ENCODE results near the gene MBD3L3. TPM values are rescaled to one million over a fixed set of nuclear protein-coding genes. Genes with fewer than 3 reads are reported as not detected.
A peak's percentile ranks its signal among the peaks of the same experiment; 100 is the strongest.
"Not testable (repeated sequence)": the region's sequence is repeated elsewhere in the genome, so short reads cannot be mapped to it uniquely, and the experiment has no call there.

The MBD3L3 gene
- total RNA-seq, 4 donors from 2014 or later, result not detected

DNA sequence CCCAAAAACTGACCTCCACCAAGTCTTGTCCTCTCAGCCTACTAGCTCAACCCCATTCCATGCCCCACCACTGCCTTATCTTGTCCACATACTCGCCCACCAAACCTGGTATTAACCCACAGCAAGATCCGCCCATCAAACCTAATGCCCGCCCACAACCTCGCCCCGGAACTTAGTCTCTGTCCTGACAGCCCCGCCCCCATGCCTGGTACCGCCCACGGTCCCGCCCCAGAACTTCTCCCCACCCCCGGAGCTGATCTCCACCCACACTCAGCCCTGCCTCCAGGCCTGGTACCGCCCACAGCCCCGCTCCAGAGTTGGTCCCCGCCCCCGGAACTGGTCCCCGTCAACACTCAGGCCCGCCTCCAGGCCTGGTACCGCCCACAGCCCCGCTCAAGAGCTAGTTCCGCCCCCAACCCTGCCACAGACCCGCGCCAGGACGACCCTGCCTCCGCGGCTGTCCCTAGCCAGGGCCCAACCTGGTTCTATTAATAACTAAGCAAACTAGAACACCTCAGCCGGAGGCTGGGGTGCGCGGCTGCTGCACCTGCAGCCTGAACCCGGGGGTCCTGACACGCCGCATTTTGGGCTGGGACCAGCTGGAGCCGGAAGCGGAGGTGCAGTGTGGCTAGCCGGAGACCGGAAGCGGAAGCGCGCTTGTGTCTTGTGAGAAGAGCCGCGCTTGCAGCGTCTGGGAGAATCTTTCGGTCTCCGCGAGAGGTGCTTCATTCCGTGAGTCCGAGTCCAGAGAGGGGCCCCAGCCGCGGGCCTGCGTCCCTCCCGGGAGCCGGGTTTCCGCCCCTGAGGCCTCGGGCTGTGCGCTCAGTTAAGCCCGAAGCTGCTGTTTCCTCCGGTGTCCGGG, 10.8 kb upstream of the MBD3L3 start, which contains the start of gene ZNF557:
Gene ZNF557, plus strand, starts transcription at position 662 of the 862 bp plus-strand sequence. CDS start 5,372 bp downstream, outside the sequence.
- TF ChIP-seq, protein P1, sequence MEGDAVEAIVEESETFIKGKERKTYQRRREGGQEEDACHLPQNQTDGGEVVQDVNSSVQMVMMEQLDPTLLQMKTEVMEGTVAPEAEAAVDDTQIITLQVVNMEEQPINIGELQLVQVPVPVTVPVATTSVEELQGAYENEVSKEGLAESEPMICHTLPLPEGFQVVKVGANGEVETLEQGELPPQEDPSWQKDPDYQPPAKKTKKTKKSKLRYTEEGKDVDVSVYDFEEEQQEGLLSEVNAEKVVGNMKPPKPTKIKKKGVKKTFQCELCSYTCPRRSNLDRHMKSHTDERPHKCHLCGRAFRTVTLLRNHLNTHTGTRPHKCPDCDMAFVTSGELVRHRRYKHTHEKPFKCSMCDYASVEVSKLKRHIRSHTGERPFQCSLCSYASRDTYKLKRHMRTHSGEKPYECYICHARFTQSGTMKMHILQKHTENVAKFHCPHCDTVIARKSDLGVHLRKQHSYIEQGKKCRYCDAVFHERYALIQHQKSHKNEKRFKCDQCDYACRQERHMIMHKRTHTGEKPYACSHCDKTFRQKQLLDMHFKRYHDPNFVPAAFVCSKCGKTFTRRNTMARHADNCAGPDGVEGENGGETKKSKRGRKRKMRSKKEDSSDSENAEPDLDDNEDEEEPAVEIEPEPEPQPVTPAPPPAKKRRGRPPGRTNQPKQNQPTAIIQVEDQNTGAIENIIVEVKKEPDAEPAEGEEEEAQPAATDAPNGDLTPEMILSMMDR (IDR thresholded peaks at IDR 0.05), result no peak
- TF ChIP-seq POLR2AphosphoS5 (IDR thresholded peaks at IDR 0.05) (peak in 2 of 3 donors; percentile 35 to 79), POLR2A (IDR thresholded peaks at IDR 0.05) (peak in 1 of 2 donors; percentile 50)
- Histone ChIP-seq H3K4me1 (peaks cover 9% of the 10 kb centered on the region), H3K9me3 (no peaks in the 10 kb centered on the region), H3K36me3 (peaks cover 30% of the 10 kb centered on the region), H3K27ac (peak within 1 kb of the TSS; percentile 87), H3K27me3 (no peaks in the 10 kb centered on the region), H3K4me3 (peak within 1 kb of the TSS; percentile 94)
- 3% methylated on average over 29 of the region's 56 CpGs for WGBS
- DNase-seq (ENCODE audit: low spot score in 2 of 2), result peak; percentile 99 to 100

DNA sequence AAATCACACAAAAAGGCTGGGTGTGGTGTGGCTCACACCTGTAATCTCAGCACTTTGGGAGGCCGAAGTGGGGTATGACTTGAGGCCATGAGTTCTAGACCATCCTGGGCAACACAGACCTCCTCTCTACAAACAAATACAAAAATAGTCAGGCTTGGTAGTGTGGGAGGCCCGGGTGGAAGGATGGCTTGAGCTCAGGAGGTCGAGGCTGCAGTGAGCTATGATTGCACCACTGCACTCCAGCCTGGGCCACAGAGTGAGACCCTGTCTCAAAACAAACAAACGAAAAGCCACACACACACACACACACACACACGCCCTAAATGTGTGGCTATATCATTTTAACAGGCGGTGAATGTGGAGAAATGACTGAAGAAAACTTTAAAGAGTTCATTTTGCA, 10.1 kb upstream of the MBD3L3 start:
- Histone ChIP-seq H3K4me3 (peak overlapping the region; percentile 94), H3K4me1 (peaks cover 9% of the 10 kb centered on the region), H3K27me3 (no peaks in the 10 kb centered on the region), H3K27ac (no peak overlapping the region), H3K36me3 (peaks cover 23% of the 10 kb centered on the region), H3K9me3 (no peaks in the 10 kb centered on the region)
- TF ChIP-seq POLR2AphosphoS5 (IDR thresholded peaks at IDR 0.05) (no peak), EP300 (IDR thresholded peaks at IDR 0.05) (no peak), POLR2A (IDR thresholded peaks at IDR 0.05) (no peak)
- TF ChIP-seq, protein P1 (IDR thresholded peaks at IDR 0.05), result no peak
- no peak for DNase-seq (ENCODE audit: low spot score in 2 of 2)
- WGBS, result 85% methylated on average over 6 of the region's 6 CpGs

DNA sequence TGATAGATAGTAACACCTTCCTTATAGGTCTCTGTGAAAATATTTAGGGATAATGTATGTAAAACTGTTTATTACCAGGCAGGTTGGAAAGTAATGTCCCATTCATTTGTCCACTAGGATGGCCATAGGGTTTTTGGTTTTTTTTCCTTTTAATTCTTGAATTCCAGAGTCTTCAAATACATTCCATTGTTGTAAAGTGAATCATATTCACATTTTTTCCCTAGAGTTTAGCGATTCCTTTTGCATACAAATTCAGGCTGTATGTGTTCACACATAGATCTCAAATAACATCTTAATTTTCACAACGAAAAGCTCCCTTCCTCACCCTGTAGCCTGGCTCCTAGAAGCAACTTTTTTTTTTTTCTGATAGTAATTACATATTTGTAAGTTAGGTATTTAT, 9.2 kb upstream of the MBD3L3 start:
- Histone ChIP-seq H3K4me1 (peaks cover 9% of the 10 kb centered on the region), H3K9me3 (no peaks in the 10 kb centered on the region), H3K27ac (no peak overlapping the region), H3K4me3 (no peak overlapping the region), H3K27me3 (no peaks in the 10 kb centered on the region), H3K36me3 (peaks cover 14% of the 10 kb centered on the region)
- DNase-seq (ENCODE audit: low spot score in 2 of 2), result no peak
- 57% methylated on average over 2 of the region's 2 CpGs for WGBS
- no peak for TF ChIP-seq EP300 (IDR thresholded peaks at IDR 0.05)
- no peak for TF ChIP-seq POLR2AphosphoS5 (IDR thresholded peaks at IDR 0.05)
- TF ChIP-seq, protein P1 (IDR thresholded peaks at IDR 0.05), result no peak
- no peak for TF ChIP-seq POLR2A (IDR thresholded peaks at IDR 0.05)

DNA sequence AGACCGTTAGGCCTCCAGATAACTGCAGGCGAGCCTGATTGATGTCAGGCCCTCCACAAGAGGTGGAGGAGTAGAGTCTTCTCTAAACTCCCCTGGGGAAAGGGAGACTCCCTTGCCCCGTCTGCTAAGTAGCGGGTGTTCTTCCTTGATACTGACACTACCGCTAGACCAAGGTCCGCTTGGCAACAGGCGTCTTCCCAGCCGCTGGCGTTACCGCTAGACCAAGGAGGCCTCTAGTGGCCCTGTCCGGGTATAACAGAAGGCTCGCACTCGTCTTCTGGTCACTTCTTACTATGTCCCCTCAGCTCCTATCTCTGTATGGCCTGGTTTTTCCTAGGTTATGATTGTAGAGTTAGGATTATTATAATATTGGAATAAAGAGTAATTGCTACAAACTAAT, 8.6 kb upstream of the MBD3L3 start:
- not testable (repeated sequence) for H3K9me3 ChIP-seq; H3K27me3 ChIP-seq; H3K4me3 ChIP-seq; H3K36me3 ChIP-seq; DNase-seq (ENCODE audit: low spot score in 2 of 2); H3K27ac ChIP-seq; H3K4me1 ChIP-seq
- WGBS, result 49% methylated on average over 13 of the region's 13 CpGs

DNA sequence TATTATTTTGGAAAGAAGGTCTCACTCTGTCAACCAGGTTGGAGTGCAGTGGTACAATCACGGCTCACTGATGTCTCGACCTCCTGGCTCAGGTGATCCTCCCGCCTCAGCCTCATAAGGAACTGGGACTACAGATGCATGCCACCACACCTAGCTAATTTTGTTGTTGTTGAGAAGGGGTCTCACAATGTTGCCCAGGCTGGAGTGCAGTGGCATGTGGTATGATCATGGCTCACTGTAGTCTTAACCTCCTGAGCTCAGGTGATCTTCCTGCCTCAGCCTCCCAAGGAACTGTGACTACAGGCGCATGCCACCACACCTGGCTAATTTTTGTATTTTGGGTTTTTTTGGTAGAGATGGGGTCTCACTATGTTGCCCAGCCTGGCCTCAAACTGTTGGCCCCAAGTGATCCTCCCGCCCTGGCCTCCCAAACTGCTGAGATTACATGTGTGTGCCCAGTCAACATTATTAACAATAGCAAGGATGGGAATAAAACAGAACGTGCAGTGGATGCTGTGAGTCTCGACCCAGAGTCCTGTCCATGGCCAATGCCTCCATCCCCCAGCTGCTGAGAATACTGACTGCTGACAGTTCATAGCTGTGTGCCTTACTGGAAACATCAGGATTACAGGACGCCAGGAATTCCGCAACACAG, 5.4 kb upstream of the MBD3L3 start:
- H3K27ac ChIP-seq, result no peak overlapping the region
- TF ChIP-seq EP300 (IDR thresholded peaks at IDR 0.05) (no peak), POLR2A (IDR thresholded peaks at IDR 0.05) (no peak), POLR2AphosphoS5 (IDR thresholded peaks at IDR 0.05) (no peak)
- TF ChIP-seq, protein P1 (IDR thresholded peaks at IDR 0.05), result no peak
- no peaks in the 10 kb centered on the region for H3K9me3 ChIP-seq
- no peaks in the 10 kb centered on the region for H3K36me3 ChIP-seq
- no peaks in the 10 kb centered on the region for H3K4me1 ChIP-seq
- H3K27me3 ChIP-seq, result no peaks in the 10 kb centered on the region
- DNase-seq (ENCODE audit: low spot score in 2 of 2), result no peak
- no peak overlapping the region for H3K4me3 ChIP-seq
- WGBS, result 89% methylated on average over 7 of the region's 9 CpGs

Data from suprapubic skin (tissue), 4 donors.